Stimulated activated CD4-positive, alpha-beta T cell treated with anti-CD3 and anti-CD28 coated beads, Interleukin-12 subunit alpha, Interleukin-12 subunit beta, amount 100 ng/mL, for 24 hours (primary cell): Measurements from ENCODE around the gene OR2V1.
"Not testable (repeated sequence)": the region's sequence is repeated elsewhere in the genome, so short reads cannot be mapped to it uniquely, and the experiment has no call there.

ENCODE experiments used
- DNase-seq, 2 experiments: peaks; one replicate each; pipeline ENCODE4 v3.0.0-alpha.2; 2020; ENCODE audit warnings: low read depth in 2 of 2

The OR2V1 gene

GRCh38 chr5:181101930-181102674 lies 28.9 kb downstream of the OR2V1 start:
- DNase-seq: not testable (repeated sequence)

GRCh38 chr5:181101030-181101641 lies 29.8 kb downstream of the OR2V1 start:
- DNase-seq: not testable (repeated sequence)

GRCh38 chr5:181100121-181100875 lies 30.7 kb downstream of the OR2V1 start:
- no peak for DNase-seq

GRCh38 chr5:181099602-181100086 lies 31.3 kb downstream of the OR2V1 start:
- no peak for DNase-seq

GRCh38 chr5:181098762-181099601 lies 32.0 kb downstream of the OR2V1 start:
- no peak for DNase-seq

DNA sequence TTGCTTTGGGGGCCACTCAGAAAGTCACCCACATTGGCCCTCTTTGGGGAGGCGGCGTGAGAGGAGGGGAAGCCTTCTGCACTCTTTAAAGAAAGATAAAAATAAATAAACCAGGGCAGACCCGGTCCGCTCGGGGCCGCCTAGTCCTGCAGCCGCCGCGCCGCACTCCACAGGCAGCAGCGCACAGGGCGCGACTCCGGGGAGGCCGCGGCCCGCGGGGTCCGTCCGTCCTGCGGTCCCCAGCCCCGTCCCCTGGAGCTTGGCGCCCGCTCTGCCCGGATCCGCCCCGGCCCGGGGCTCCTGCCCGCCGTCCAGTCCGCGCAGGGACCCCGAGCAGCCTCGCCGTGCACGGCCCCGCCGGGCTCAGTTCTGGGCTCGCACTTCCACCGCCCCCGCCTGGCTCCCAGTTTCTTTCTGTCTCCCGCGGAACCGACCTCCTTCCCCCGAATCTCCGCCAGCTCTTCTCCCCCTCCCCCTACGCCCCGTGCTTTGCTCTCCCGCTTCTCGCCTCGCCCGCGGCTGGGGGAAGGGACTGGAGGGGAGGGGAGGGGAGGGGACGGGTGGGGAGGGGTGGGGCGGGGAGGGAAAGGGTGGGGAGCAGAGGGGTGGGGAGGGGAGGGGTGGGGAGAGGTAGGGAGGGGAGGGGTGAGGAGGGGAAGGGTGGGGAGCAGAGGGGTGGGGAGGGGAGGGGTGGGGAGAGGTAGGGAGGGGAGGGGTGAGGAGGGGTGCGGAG lies 33.0 kb downstream of the OR2V1 start:
- DNase-seq: not testable (repeated sequence)

- DNase-seq: not testable (repeated sequence)
Measured at GRCh38 chr5:181097383-181097753, 33.6 kb downstream of the OR2V1 start.

DNA sequence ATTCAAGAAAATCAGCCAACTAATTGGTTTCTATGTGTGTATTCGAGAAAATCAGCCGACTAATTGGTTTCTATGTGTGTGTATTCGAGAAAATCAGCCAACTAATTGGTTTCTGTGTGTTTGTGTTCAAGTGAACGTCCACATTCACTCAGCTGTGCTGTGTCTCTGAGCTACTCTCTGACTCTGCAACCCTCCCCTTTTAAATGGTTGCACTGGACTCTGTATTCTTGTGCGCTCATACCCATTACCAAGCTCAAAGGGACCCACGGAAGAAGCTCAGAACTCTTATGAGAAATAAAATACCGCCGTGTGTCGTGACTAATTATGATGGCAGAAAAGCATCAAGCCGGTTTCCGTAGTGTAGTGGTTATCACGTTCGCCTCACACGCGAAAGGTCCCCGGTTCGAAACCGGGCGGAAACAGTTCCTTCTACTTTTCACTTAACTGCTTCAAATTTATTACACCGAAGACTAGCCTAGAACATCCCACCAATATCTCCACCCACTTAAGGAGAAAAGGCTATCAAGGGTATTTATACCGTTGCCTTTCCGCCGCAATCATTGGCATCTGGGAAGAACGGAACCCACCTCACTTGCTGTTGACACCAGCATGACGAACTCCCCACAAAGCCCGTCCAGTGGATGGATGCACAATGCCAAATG lies 34.1 kb downstream of the OR2V1 start:
- not testable (repeated sequence) for DNase-seq

- DNase-seq: not testable (repeated sequence)
Measured at GRCh38 chr5:181095162-181095561, 35.8 kb downstream of the OR2V1 start.

GRCh38 chr5:181092428-181092827 lies 38.5 kb downstream of the OR2V1 start:
- no peak for DNase-seq

GRCh38 chr5:181088289-181088688 lies 42.7 kb downstream of the OR2V1 start:
- no peak for DNase-seq

DNA sequence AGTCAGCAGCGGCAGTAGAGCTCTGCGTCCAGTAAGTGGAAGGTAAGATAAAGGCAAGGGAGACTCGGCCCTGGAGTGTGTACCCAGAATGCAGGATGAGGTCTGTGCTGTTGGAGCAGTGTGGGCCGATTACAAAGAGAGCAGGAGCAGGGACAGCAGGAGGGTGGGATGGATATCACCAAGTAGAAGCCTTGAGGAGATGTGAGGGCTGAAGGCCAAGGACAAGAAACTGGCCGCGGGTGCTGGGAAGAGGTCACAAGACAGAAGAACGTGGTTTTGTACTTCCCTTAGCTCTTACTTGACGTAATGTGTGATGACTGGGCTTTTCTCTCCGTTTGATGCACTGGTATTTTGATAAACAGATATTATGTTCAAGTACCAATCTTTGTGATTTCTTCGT lies 43.7 kb downstream of the OR2V1 start:
- no peak for DNase-seq

DNA sequence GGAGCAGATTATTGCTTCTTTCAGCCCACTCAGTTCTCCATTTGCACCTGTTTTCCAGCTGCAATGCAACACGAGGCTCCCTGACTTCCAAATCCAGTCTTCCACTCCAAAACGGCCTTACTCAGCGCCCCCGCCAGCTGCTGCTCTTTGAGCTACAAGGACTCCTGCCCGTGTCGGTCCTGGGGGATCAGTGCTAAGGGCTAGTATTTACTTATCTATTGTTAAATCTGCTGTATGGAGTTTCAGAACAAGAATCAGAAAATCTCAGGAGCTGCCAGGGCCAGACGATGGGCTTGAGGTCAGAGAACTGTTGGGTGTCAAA lies 44.1 kb downstream of the OR2V1 start:
- DNase-seq: no peak

GRCh38 chr5:181086026-181086883 lies 44.7 kb downstream of the OR2V1 start:
- no peak for DNase-seq

DNA sequence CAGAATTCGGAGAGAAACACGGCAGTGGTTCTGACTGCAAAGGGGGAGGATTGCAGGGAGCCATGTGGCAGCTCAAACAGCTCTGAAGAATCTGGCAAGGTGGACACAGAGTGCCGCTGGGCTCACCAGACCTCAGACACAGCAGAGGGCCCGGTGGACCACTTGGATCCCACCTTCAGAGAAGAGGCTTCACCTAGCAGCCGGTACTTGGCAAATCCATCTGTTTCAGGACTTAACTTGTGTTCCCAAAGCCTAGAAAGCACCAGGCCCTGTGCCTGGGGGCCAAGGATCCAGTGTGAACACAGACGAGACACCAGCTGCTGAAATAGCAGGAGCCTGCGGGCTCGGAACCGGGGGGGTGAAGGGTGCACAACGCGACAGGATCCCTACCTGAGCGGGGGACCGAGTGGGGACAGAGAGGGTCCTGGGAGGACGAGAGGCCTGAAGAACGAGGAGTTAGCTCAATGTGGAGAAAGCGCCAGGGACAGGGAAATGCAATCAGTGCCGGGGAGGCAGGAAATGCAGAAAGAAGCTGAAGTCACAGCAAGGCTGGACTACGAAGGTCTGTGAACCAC lies 46.3 kb downstream of the OR2V1 start:
- DNase-seq: no peak

DNA sequence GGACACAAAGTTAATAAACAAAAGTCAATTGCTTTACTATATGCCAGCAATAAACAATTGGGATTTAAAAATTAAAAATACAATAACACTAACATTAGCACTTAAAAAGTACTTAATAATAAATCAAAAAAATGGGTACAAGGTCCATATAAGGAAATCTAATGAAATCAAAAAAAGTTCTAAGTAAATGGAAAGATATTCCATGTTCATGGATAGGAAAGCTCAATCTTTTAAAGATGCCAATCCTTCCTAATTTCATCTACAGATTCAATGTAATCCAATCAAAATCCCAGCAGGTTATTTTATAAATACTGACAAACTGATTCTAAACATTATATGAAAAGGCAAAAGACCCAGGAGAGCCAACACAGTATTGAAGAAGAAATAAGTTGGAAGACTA lies 49.0 kb downstream of the OR2V1 start:
- DNase-seq: no peak

DNA sequence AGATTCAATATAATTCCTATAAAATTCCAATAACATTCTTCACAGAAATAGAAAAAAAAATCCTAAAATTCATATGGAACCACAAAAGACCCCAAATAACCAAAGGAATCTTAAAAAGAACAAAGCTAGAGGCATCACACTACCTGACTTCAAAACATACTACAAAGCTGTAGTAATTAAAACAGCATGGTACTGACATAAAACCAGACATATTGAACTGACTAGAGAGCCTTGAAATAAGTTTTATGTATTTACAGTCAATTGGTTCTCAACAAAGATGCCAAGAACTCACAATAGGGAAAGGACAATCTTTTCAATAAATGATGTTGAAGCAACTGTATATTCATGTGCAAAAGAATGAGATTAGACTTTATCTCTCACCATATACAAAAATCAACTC lies 54.0 kb downstream of the OR2V1 start:
- no peak for DNase-seq
